ENCODE measurements around the gene ARHGAP29.

The ARHGAP29 gene

DNA sequence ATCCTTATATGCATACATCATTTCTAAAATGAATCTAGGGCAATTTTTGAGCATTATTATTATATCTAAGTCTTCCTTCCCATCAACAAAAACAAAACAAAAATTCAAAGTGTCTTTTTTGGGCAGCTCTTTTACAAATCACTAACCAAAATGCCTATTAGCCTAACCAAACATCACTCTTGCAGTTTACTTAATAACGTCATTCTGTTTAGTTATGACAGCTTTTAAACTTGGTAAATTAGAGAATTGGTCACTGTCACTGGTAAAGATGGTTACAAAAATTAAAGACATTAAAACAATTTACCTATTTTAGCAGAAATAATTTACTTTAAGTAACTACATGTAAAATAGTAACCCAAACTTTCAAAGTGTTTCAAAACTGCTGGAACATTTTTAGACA is 2.8 kb downstream of the ARHGAP29 start:
- no peak overlapping the region for H3K27ac ChIP-seq
- TF ChIP-seq, protein P1, sequence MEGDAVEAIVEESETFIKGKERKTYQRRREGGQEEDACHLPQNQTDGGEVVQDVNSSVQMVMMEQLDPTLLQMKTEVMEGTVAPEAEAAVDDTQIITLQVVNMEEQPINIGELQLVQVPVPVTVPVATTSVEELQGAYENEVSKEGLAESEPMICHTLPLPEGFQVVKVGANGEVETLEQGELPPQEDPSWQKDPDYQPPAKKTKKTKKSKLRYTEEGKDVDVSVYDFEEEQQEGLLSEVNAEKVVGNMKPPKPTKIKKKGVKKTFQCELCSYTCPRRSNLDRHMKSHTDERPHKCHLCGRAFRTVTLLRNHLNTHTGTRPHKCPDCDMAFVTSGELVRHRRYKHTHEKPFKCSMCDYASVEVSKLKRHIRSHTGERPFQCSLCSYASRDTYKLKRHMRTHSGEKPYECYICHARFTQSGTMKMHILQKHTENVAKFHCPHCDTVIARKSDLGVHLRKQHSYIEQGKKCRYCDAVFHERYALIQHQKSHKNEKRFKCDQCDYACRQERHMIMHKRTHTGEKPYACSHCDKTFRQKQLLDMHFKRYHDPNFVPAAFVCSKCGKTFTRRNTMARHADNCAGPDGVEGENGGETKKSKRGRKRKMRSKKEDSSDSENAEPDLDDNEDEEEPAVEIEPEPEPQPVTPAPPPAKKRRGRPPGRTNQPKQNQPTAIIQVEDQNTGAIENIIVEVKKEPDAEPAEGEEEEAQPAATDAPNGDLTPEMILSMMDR (conservative IDR thresholded peaks at IDR 0.05), result no peak

DNA sequence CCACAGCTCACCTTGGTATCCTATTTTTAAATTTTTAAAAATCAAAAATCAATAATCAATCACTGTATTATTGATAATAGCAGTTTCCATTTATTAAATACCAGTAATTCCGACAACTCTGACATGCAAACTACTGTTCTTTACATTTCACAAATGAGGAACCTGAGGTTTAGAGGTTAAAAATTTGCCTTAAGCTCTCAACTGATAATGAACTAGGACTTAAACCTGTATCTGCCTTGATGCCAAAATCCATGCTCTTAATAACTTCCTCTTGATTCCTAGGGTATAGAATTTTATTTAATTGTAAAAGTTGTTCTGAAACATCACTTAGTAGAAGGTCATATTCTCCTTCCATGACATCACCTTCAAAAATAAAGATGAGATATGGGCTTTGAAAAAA is 5.6 kb downstream of the ARHGAP29 start:
- H3K27ac ChIP-seq, result no peak overlapping the region
- TF ChIP-seq, protein P1 (conservative IDR thresholded peaks at IDR 0.05), result no peak

DNA sequence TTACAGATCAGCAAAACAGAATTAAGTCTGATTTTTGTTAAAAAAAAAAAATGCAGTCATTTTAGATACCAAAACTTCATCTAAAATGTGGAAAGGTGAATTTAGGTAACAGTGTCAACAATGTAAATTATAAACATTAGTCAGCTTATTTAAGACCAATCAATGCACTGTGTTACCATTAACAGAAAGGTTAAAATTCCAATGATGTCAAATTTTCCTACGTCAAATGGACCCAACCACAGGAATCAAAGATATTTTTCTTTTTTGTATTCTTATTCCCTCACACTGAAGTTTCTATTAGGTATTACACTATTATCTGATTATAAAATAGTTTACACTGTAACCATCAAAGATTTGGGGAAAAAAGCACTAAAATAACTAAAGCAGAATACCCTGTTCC is 6.5 kb downstream of the ARHGAP29 start:
- TF ChIP-seq, protein P1 (conservative IDR thresholded peaks at IDR 0.05), result no peak

DNA sequence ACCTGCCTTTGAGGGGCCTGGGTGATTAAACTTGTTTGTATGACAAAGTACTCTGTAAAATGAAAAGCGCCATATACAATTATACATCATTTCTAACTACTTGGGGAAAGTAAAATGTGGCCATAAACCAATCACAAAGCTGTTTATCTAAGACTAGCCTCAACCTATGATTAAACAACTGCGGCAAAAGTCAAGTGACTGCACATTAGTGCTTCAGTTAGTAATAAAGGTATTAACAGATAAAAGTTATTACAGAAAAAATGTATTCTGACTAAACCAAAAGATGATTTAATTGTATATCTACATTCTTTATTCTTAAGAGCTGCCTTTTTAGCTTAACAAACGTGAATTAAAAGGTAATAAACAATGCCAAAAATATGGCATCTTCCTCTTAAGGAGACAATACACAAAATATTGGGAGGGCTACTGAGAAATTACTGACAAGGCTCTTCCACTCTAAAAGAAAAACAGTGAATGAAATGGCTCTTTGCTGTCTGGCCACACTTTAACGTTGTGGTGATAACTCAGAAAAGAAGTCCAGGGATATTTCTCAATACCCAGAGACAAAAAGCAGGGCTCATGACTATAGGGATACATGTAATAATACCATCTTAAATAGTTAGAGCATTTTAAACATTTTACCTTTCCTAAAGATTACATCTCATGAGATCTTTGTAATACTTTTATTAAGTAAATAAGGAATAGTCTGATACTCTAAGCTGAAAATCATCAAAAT is 8.6 kb downstream of the ARHGAP29 start:
- H3K27ac ChIP-seq, result no peak overlapping the region
- TF ChIP-seq, protein P1 (conservative IDR thresholded peaks at IDR 0.05), result no peak

More for the DNA sequence above, 6.5 kb downstream of the ARHGAP29 start:
- H3K27ac ChIP-seq, result no peak overlapping the region

DNA sequence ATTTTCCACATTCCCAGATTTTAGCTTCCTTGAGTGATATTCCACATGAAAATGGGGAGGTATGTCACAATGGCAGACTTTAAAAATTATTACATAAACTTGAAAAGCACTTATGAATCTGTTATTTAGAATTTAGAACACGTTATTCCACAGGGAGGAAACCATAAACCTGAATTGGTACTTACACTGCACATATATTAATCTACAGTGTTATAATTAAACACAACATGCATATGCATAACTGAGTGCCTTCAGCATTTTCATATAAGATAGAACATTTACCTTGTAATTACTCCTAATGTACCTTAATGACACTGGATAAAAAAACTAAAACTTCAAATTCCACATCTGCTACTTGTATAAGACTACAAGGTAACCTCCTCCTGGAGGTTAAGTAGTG is 9.8 kb downstream of the ARHGAP29 start:
- no peak overlapping the region for H3K27ac ChIP-seq

DNA sequence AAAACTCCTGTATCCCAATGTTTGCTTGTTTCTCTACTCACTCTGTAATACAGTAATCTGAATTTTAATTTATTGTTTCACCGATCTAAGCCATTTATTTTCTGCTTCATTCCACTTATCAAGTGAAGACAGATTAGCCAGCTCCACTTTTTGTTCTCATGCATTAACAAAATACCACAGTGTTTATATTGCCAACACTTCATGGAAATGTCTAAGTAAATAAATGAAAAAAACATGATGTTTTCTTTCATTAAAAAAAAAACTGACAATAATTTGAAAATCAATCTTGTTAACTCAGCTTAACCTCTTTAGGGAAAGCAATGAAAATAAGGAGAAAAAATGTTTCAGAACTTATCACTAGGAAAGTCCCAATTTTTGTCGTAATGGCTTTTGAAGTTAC is 11.5 kb downstream of the ARHGAP29 start:
- TF ChIP-seq, protein P1 (conservative IDR thresholded peaks at IDR 0.05), result no peak
- H3K27ac ChIP-seq, result no peak overlapping the region

More for the DNA sequence above, 9.8 kb downstream of the ARHGAP29 start:
- TF ChIP-seq, protein P1 (conservative IDR thresholded peaks at IDR 0.05), result no peak

DNA sequence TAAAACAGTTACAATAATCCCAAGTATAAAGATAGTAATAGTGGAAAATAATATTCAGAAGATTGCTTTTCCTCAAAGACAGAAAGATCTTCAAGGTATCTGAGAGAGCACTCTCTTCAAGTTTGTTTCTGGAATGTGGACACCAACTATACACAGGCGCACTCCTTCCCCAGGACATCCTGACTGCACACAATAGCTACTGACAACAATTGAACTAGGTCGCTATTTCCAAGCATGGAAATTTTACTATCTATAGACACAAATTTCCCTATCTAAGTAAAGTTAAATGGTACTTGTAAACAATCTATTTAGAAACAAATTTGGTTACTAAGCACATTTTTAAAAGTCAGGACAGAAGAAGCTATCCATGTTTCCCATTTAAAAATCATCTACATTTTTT is 19.1 kb downstream of the ARHGAP29 start:
- no peak overlapping the region; the same call in 1 of the 2 replicates for H3K27ac ChIP-seq
- TF ChIP-seq, protein P1 (conservative IDR thresholded peaks at IDR 0.05), result no peak

Measured in VCaP (cell line).